ENCODE measurements around the gene CBX3.

DNA sequence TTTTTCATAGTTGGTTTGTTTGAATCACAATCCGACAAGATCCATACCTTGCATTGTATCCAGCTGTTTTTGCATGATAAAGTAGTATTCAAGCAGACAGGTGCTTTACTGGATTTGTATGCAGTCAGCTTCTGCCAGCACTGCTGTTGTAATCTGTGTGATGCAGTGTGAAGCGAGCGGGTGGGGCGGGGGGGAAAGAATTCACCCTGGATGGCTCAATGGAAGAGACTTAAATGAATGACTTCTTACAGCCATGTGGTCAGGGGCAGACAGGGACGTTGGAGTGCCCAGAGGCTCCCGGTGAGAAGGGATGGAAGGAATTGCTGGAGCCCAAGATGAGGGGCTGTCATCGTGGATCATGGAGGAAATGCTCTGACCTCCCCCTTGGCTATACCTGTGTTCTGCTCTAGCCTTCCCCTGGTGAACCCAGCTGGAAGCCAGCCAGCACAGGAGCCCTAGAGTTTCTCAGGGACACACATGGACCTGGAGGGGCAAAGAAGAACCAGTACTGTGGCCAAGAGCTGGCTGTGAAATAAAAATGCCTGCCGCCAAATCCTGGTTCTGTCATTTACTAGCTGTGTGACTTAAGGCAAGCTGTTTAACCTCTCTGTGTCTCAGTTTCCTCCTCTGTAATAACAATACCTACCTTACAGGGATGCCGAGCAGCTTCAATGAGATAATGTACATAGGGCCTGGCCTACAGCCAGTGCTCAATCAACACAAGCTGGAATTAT is 35.4 kb upstream of the CBX3 start:
- TF ChIP-seq, protein P1, sequence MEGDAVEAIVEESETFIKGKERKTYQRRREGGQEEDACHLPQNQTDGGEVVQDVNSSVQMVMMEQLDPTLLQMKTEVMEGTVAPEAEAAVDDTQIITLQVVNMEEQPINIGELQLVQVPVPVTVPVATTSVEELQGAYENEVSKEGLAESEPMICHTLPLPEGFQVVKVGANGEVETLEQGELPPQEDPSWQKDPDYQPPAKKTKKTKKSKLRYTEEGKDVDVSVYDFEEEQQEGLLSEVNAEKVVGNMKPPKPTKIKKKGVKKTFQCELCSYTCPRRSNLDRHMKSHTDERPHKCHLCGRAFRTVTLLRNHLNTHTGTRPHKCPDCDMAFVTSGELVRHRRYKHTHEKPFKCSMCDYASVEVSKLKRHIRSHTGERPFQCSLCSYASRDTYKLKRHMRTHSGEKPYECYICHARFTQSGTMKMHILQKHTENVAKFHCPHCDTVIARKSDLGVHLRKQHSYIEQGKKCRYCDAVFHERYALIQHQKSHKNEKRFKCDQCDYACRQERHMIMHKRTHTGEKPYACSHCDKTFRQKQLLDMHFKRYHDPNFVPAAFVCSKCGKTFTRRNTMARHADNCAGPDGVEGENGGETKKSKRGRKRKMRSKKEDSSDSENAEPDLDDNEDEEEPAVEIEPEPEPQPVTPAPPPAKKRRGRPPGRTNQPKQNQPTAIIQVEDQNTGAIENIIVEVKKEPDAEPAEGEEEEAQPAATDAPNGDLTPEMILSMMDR (IDR thresholded peaks at IDR 0.05; ENCODE audit: low read length), result no peak
- TF ChIP-seq EZH2 (IDR thresholded peaks at IDR 0.05; ENCODE audit: borderline replicate concordance, low read length), result no peak
